Transverse colon (tissue), 4 donors: ENCODE results near the gene CDK15. TPM values are rescaled to one million over a fixed set of nuclear protein-coding genes. Genes with fewer than 3 reads are reported as not detected.

ENCODE experiments used
- DNase-seq: peaks from one replicate; pipeline ENCODE4 v3.0.0-alpha.2; 2019
- H3K27ac ChIP-seq, 4 donors: fragments of 200-600 bp; sonication (generic); 2 replicates each; pipeline ENCODE4 v1.5.1; 2016 to 2018; ENCODE audit warnings: inconsistent platforms in 4 of 4
- H3K27me3 ChIP-seq: fragments of 200-600 bp; sonication (generic); 2 replicates; pipeline ENCODE4 v1.5.1; 2017; ENCODE audit warnings: inconsistent platforms
- H3K36me3 ChIP-seq, 4 donors: fragments of 200-600 bp; sonication (generic); 2 replicates each; pipeline ENCODE4 v1.5.1; 2017 to 2019; ENCODE audit warnings: inconsistent platforms in 4 of 4
- H3K4me1 ChIP-seq, 4 donors: fragments of 200-600 bp; sonication (generic); 2 replicates each; pipeline ENCODE4 v1.5.1; 2017 to 2020; ENCODE audit warnings: inconsistent platforms in 4 of 4
- H3K4me3 ChIP-seq, 4 donors: fragments of 200-600 bp; sonication (generic); 1 replicate in 1 of 4; 2 replicates in 3 of 4; pipeline versions ENCODE4 v1.5.1 to v1.6.1; 2017 to 2019; ENCODE audit warnings: inconsistent platforms in 4 of 4
- H3K9me3 ChIP-seq, 2 donors: fragments of 200-600 bp; sonication (generic); 2 replicates each; pipeline ENCODE4 v1.5.1; 2017 to 2019; ENCODE audit warnings: inconsistent platforms in 2 of 2
- EP300 ChIP-seq: sonication (generic); formaldehyde crosslinking; IDR thresholded peaks from one replicate; pipeline ENCODE4 v1.6.1; 2017; ENCODE audit warnings: antibody characterized with exemption, low read depth
- POLR2A ChIP-seq: fragments of 450-650 bp; IDR thresholded peaks from one replicate; pipeline ENCODE4 v1.6.1; 2016; ENCODE audit warnings: antibody characterized with exemption, mild to moderate bottlenecking, moderate library complexity
- POLR2AphosphoS5 ChIP-seq, 3 donors: sonication (generic); formaldehyde crosslinking; IDR thresholded peaks; one replicate each; pipeline ENCODE4 v1.6.1; 2016; ENCODE audit warnings: antibody characterized with exemption in 3 of 3
- WGBS, 2 donors: methylation state at CpG; one replicate each; pipeline ENCODE4 v1.1.5; 2018; ENCODE audit warnings: low coverage in 1 of 2; 5-methylcytosine and 5-hydroxymethylcytosine counted together
- in situ Hi-C, 4 donors: fragments of 200-750 bp; cut with MboI; loops; one replicate each; pipeline versions ENCODE4 v1.15.0 to v1.15.1; 2017; ENCODE audit warnings: low sequenced_read_pairs in 3 of 4, low pct_ligation_motif_present in 1 of 4, low pct_unique_long_range_greater_than_20kb in 1 of 4
- intact Hi-C: fragments of 100-400 bp; cut with DNase I; formaldehyde crosslinking; loops from one replicate; pipeline ENCODE4 v1.15.1; 2023; ENCODE audit warnings: low total_unique reads
- total RNA-seq, 4 donors: library from RNA; depleted of rRNA; stranded (reverse); fragments of >200 nt; gene quantifications; one replicate each; pipeline ENCODE4 v1.1.0, GENCODE V29; 2016
- TF ChIP-seq, protein P1 (sequence below), 5 experiments: fragments of 200-600 bp in 3 of 5; fragments of 450-650 bp in 2 of 5; sonication (generic) in 3 of 5; IDR thresholded peaks; 1 replicate in 2 of 5; 2 replicates in 3 of 5; pipeline ENCODE4 v1.5.1; 2016 to 2017; ENCODE audit warnings: antibody characterized with exemption in 5 of 5, inconsistent platforms in 3 of 5, mild to moderate bottlenecking in 2 of 5, moderate library complexity in 1 of 5

CDK15 gene
- total RNA-seq, 4 donors from 2014 or later: 0.14 to 0.79 TPM; not detected in 2

DNA sequence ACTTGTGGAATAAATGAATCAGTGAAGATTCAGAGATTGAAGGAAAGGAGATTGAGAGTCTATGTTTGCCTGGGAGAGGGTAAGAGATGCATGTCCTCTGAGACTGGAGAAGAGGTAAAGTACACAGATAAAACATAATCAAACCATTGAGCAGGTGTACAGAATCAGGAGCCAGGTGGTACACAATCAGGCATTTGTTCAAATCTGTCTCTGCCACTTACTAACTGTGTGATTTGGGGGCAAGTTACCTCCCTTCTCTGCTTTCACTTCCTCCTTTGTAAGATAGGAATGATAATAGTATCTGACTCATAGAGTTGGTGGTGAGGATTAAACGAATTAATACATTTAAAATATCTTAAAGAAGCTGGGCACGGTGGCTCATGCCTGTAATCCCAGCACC, 94.0 kb downstream of the CDK15 start:
- Histone ChIP-seq H3K27ac (no peak overlapping the region), H3K27me3 (peaks cover 4% of the 10 kb centered on the region), H3K4me1 (no peaks in the 10 kb centered on the region), H3K9me3 (no peaks in the 10 kb centered on the region), H3K36me3 (no peaks in the 10 kb centered on the region), H3K4me3 (no peak overlapping the region)
- 35 to 38% methylated on average over 2 of the region's 2 CpGs for WGBS, 2 donors
- in situ Hi-C loops: no loop called here
- intact Hi-C loops: no loop called here
- TF ChIP-seq POLR2A: no peak
- TF ChIP-seq EP300: no peak
- no peak for TF ChIP-seq POLR2AphosphoS5 (IDR thresholded peaks at IDR 0.05)
- TF ChIP-seq, protein P1, sequence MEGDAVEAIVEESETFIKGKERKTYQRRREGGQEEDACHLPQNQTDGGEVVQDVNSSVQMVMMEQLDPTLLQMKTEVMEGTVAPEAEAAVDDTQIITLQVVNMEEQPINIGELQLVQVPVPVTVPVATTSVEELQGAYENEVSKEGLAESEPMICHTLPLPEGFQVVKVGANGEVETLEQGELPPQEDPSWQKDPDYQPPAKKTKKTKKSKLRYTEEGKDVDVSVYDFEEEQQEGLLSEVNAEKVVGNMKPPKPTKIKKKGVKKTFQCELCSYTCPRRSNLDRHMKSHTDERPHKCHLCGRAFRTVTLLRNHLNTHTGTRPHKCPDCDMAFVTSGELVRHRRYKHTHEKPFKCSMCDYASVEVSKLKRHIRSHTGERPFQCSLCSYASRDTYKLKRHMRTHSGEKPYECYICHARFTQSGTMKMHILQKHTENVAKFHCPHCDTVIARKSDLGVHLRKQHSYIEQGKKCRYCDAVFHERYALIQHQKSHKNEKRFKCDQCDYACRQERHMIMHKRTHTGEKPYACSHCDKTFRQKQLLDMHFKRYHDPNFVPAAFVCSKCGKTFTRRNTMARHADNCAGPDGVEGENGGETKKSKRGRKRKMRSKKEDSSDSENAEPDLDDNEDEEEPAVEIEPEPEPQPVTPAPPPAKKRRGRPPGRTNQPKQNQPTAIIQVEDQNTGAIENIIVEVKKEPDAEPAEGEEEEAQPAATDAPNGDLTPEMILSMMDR (IDR thresholded peaks at IDR 0.05): no peak
- DNase-seq: no peak

DNA sequence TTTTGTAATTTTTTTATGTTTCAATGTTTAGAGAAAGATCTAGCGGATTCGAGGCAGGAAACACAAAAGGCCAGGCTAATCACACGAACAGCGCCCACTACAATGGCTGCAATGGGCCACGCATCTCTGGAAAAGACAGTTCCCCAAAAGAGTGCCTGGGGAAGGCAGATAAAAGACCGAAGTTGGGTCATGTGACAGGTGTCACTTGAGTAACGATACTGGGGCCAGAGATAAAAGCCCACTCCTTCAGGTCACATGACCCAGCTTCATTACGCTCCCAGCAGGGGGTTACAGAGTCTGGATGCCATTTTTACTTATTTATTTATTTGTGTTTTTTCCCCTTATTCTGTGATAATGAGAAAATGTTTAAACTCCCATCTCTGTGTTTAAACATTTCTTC, 95.4 kb downstream of the CDK15 start:
- no peak overlapping the region for H3K27ac ChIP-seq
- TF ChIP-seq POLR2AphosphoS5 (IDR thresholded peaks at IDR 0.05) (no peak), POLR2A (no peak), EP300 (no peak)
- TF ChIP-seq, protein P1 (IDR thresholded peaks at IDR 0.05): no peak
- peaks cover 4% of the 10 kb centered on the region for H3K27me3 ChIP-seq
- no peaks in the 10 kb centered on the region for H3K36me3 ChIP-seq
- WGBS, 2 donors: 69 to 74% methylated on average over 8 of the region's 8 CpGs
- no peak for DNase-seq
- in situ Hi-C loops (no loop called here), intact Hi-C loops (no loop called here)
- no peaks in the 10 kb centered on the region for H3K9me3 ChIP-seq
- H3K4me1 ChIP-seq: no peaks in the 10 kb centered on the region
- H3K4me3 ChIP-seq: no peak overlapping the region

DNA sequence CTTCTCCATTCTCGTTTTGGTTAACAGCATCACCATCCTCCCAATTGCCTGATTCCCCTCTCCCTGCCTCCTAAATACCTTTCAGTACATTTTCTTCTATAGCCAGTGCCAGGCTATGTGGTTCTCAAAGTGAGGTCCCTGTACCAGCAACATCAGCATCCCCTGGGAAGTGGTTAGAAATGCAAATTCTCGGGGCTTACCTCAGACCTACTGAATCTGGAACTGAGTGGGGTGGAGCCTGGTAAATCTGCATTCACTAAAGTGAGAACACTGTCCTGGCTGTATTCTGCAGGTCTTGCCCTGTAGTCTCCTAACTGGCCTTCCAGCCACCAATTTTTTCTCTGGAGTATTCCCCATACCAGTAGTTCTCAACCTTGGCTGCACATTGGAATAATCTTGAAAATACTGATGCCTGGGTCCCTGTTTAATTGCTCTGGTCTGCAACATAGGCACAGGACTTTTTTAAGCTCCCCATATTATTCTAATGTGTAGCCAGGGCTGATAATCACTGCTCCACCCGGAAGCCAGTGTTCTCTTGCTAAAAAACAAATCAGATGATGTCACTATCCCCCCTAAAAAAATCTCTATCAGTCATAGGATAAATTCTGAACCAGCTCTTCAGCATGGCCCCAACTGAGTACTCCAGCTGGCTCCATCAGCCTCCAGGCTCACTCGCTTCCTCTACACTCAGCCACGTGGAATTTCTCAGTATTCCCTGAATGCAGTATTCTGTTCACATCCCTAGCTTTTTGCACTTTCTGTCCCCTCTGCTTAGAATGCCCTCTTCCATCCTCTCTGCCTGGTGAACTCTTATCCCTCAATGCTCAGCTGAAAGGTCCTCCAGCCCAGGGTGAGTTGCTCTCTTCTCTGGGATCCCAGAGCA, 98.4 kb downstream of the CDK15 start:
- H3K4me3 ChIP-seq: no peak overlapping the region
- in situ Hi-C loops: no loop called here
- no peak for DNase-seq
- H3K9me3 ChIP-seq: no peaks in the 10 kb centered on the region
- no peak for TF ChIP-seq EP300
- TF ChIP-seq POLR2AphosphoS5 (IDR thresholded peaks at IDR 0.05): no peak
- TF ChIP-seq POLR2A: no peak
- TF ChIP-seq, protein P1 (IDR thresholded peaks at IDR 0.05): no peak
- no peak overlapping the region for H3K27ac ChIP-seq
- H3K4me1 ChIP-seq: peaks cover 0 to 7% (median 0%) of the 10 kb centered on the region in 4 donors
- peaks cover 4% of the 10 kb centered on the region for H3K27me3 ChIP-seq
- WGBS, 2 donors: 44 to 73% methylated on average over 3 to 5 of the region's 5 CpGs
- no peaks in the 10 kb centered on the region for H3K36me3 ChIP-seq
- intact Hi-C loops: no loop called here

DNA sequence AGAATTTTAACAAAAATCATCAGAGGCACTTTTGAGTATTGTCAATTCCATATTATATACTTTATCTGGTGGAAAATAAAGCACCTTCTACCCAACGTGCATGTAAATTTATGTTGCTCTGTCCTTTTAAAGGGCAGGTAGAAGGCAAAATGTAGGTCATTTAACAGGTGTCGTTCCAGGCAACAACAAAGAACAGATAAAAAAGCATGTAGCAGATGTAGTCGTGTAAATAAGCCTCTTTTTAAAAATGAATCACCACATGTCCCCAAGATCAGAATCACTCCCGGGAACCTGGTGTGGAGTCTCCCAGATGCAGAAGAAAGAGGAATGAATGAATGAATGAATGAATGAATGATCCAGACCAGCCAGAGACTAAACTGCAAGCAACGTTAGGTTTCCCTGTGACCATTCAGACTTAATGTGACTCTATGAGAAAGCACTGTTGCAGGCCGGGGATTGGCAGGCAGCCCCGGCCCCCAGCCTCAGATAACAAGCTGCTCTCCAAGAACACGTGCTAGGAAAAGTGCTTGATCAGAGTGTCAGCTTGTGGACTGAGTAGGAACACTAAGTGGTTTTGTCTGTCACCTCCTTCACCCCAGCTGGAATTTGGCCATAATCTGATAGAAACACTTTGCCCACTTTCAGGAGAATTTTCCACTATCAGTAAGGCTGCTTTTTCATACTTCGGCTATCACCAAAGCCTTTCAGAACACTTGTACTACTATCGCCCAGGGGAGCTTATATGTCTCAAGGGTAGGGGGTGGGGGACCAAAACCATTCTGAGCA, 100.6 kb downstream of the CDK15 start:
- Histone ChIP-seq H3K4me3 (no peak overlapping the region), H3K27me3 (peaks cover 4% of the 10 kb centered on the region), H3K9me3 (no peaks in the 10 kb centered on the region), H3K4me1 (peaks cover 0 to 7% (median 0%) of the 10 kb centered on the region in 4 donors), H3K27ac (no peak overlapping the region), H3K36me3 (no peaks in the 10 kb centered on the region)
- DNase-seq: no peak
- WGBS, 2 donors: 62 to 73% methylated on average over 6 to 10 of the region's 10 CpGs
- in situ Hi-C loops (no loop called here), intact Hi-C loops (no loop called here)
- TF ChIP-seq POLR2A (no peak), POLR2AphosphoS5 (IDR thresholded peaks at IDR 0.05) (no peak), EP300 (no peak)
- TF ChIP-seq, protein P1 (IDR thresholded peaks at IDR 0.05): no peak
